ENCODE results near the gene DIO1.

Gene DIO1

GRCh38 chr1:53895421-53895820 is 1.4 kb downstream of the DIO1 start:
- no peak for DNase-seq

GRCh38 chr1:53896635-53897229 is 2.7 kb downstream of the DIO1 start:
- no peak for DNase-seq

- no peak for DNase-seq
Measured at GRCh38 chr1:53899206-53899628, 5.2 kb downstream of the DIO1 start.

- no peak for DNase-seq
Measured at GRCh38 chr1:53899708-53900107, 5.7 kb downstream of the DIO1 start.

- DNase-seq = no peak
Measured at GRCh38 chr1:53902235-53903138, 8.5 kb downstream of the DIO1 start.

- no peak for DNase-seq
Measured at GRCh38 chr1:53905509-53905908, 11.5 kb downstream of the DIO1 start.

GRCh38 chr1:53906121-53906520 is 12.1 kb downstream of the DIO1 start:
- no peak for DNase-seq

- DNase-seq = no peak
Measured at GRCh38 chr1:53909946-53910345, 16.0 kb downstream of the DIO1 start.

- no peak for DNase-seq
Measured at GRCh38 chr1:53911442-53911841, 17.5 kb downstream of the DIO1 start.

- no peak for DNase-seq
Measured at GRCh38 chr1:53913352-53914033, 19.5 kb downstream of the DIO1 start.

- no peak for DNase-seq
Measured at GRCh38 chr1:53918343-53918742, 24.4 kb downstream of the DIO1 start.

GRCh38 chr1:53919675-53920066 is 25.7 kb downstream of the DIO1 start:
- DNase-seq = no peak

GRCh38 chr1:53927376-53927881 is 33.4 kb downstream of the DIO1 start:
- DNase-seq = no peak

- DNase-seq = no peak
Measured at GRCh38 chr1:53929246-53929960, 35.4 kb downstream of the DIO1 start.

- no peak for DNase-seq
Measured at GRCh38 chr1:53930932-53931331, 36.9 kb downstream of the DIO1 start.

- DNase-seq = no peak
Measured at GRCh38 chr1:53931523-53931922, 37.5 kb downstream of the DIO1 start.

GRCh38 chr1:53934170-53934765 is 40.3 kb downstream of the DIO1 start:
- DNase-seq = no peak

- no peak for DNase-seq
Measured at GRCh38 chr1:53936430-53936829, 42.4 kb downstream of the DIO1 start.

- no peak for DNase-seq
Measured at GRCh38 chr1:53938136-53938830, 44.3 kb downstream of the DIO1 start.

GRCh38 chr1:53942127-53942957 is 48.4 kb downstream of the DIO1 start:
- no peak for DNase-seq

GRCh38 chr1:53943090-53943489 is 49.1 kb downstream of the DIO1 start:
- DNase-seq = no peak

All from stimulated activated naive CD4-positive, alpha-beta T cell treated with Interleukin-2 at 50 U/mL for 16 hours (primary cell).